GM19455 (cell line): ENCODE results near the gene MYO3B.
"Not testable (repeated sequence)": the region's sequence is repeated elsewhere in the genome, so short reads cannot be mapped to it uniquely, and the experiment has no call there.

ENCODE experiments used
- ATAC-seq: cut with Tn5 transposase; IDR thresholded peaks from one replicate; pipeline ENCODE4 v1.9.1; 2021; ENCODE audit not compliant: unreplicated experiment

Gene MYO3B

DNA sequence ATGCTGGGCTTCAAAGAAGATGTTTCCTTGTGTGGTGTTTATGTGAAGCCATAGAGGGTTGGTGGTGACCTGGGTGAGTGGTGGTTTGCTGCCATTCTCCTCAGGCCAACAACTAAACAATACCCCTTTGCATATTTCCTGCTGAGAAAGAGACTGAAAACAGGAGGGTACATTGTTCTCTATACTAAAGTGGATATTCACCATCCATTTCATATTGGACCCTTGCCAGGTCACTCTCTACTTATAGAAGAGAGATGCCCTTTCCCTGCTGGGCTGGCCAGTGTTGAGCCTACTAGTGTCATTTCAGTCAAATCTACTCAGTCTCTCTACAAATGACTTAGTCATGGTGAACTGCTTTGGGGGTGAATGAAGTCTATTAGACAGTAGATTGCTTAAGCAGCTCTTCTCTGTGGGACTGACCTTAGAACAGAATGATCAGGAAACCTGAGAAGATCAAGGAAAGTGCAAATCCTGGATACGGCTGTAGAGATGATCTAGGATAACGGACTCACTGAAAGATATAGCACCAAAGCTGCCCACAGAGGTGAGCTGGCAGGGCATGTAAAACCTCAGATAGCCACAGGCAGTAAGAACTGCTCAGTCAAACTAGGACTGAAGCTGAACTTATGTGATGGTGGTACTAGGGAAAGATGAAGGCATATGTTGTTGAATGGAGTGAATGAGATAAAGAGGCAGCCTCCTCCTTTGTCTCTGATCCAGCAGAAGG lies 154.9 kb downstream of the MYO3B start:
- no peak for ATAC-seq

DNA sequence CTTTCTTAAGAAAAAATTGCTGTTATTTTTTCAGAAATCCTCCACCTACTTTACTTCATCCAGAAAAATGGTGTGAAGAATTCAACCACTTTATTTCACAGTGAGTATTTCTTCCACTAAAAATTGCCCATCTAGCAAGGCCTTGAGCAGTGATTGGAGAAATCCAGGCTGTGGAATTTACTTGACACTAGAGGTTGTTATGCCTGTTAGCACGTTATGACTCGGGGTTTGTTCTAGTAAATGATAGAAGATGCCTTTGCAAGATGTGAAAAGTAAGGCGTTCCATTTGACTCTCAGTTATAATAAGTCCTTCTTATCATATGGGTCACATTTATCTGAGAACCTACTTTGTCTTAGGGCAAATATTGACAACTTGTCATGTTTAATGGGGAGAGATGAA lies 157.4 kb downstream of the MYO3B start:
- ATAC-seq = no peak

DNA sequence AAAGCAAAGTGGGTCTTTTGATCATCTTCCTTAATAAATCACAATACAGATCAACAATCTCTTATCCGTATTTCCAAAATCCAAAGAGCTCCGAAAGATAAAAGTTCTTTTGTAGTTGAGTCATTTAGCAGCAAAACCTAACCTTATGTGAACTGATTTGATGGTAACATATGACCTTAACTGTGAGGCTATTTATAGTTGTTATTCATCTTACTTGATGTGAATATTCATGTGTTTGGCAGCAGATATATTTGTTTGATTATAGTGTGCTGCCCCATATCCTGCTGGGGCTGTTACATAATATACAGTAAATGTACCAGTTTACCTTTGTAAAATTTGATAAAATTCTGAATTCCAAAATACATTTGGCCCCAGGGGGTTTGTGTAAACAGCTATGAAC lies 158.5 kb downstream of the MYO3B start:
- ATAC-seq = no peak

DNA sequence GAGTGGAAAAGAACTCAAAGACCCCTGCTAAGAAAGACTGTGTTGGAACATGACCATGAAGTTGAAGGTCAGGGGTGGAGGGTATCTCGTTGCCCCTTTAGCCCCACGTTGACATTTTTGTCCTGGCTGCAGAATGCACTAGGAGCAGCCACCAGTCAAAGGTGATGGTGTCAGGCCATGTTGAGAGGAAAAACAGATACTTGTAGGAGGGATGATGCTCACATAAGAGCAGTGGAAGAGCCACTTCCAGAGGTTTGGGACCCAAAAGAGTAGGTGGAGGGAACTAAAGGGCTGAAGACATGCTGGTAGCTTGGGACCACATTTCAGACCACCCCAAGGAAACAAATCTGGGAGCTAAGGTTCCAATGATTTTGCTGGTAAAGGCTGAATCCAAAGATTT lies 159.0 kb downstream of the MYO3B start:
- ATAC-seq = no peak

DNA sequence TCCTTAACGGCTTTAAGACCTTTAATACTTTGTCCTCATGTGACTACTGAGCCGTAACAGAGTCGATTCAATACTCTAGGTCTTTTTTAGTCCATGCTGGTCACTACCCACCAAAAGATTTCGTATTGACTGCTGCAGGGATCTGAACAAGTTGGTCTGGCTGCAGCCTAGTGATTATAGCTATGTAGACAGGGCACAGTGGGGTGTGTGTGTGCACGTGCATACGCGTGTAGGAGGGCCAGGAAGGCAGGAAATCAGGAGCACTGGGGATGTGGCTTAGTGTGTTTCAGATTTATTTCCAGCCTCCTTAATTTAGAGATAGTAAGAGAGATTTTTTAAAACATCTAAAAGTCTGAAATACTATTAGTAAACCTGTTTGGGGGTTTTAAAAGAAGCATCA lies 161.4 kb downstream of the MYO3B start:
- no peak for ATAC-seq

DNA sequence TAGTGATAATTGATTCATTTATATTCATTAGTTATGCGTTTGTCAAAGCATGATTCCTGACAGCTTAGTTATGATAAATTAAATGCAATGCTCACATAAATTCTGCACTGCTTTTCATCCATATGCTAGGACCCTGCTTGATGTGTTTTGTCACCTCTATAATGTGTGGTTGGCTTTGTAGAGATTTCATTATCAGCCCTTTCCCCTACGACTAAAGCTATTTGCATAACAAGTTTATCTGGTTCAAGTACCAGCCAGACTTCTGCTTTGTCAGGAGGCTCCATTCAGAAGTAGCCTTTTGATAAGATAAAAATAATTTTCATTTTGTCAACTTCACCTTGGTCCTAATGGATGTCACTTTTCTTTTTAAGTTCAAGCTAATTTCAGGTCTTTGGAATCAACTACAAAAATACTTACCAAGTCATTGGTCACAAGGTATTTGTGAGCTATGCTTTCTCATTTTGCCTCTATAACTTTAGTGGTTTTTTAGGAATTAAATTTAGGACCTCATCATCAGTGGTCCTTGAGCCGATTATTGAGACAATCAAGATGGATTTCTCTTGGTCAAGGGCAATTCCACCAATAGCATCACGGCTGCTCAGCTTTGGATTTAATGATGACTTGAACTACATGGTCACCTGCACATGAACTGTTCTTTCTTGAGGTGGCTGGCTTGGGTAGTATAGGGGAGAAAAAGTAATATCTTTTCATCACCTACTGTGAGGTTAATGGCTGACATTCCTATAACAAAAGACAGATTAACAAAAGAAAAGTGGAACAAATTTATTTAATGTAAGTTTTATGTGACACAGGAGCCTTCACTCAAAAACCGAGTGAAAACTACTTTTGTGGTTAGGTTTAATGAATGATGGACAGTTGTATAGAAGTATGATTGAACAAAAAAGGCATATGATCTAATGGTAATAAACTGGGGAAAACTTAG lies 162.1 kb downstream of the MYO3B start:
- no peak for ATAC-seq

DNA sequence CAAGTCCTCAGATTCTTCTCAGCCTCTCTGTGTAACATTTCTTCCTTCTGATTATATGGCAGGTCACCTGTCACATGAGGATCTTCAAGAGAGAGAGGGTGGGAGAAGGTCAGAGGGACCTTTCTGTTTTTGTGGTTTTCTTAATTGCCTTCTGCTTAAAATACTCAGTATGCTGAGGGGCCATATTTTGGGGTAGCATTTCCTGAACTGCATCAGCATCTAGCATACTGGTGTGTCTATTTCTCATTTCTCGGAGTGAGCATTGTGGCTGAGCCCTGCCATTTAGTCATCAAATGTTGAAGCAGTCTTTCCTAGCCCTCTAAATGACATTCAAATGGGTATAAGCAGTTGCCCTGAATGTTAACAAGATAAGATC lies 162.7 kb downstream of the MYO3B start:
- ATAC-seq = no peak

DNA sequence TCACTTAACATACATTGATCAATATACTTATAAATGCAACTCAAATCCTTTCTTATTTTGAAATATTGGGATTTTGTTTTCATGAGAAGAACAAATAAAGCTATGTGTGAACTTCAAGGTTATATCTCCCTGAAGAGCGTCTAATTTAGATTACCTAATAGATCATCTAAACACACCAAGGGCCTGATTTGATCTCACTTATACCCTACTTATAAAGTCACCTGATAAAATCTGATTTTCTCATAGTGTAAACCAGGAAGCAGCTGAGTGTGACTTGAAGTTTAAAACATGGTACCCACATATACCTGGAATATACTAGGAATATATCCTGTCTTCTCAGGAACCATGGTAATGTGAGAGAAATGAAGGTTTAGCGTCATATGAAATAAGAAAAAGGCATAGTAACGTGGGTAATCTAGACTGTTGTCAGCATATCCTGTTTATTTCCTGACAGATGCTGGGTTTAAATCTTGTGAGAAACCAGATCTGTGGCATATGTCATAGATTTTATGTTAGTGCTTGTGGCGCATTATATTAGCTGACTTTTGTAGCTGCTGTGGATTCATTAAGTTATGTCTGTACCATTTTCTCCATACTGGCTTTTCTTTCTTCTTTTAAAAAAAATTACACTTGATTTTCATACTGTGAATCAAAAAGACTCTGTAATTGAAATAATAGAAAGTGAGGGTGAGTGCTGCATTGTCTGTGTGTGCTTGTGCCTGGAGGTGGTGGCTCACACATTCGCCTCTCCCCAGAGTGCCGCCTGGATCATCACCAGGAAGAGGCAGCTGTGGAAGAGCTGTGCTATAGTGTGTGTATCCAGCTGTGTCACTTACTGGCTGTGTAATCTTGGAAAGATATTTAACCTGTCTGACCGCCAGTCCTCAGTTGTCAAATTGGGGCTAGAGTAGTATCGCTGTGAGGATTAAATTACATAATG lies 164.0 kb downstream of the MYO3B start:
- no peak for ATAC-seq

DNA sequence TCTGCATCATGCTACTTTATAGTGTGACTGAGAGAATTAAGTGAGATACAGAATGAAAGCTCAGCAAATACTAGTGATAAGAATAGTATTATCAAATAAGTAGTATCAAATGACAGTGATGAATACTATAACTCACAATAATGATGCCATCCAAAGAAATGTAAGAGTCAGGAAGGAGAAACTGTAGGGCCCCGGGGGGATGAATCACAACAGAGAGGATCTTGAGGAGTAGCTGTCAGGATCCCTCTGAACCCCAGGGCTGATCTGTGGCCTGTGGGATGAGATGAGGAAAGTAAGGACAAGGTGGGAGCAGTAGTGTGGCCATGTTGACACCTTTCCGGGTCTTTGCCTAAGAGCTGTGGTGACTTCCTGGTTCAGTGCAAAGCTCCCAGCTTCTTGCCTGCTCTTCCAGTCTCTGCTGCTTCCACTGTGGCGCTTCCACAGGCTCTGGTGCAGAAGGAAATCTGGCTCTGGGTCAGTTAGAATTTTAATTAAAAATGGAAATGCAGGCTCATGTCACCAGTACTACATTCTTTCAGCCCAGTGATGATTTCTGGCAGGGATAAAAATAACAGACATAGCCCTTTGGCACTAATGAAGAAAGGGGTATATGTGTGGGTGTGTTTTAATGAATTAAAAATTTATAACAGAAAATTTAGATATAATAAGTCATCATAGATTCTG lies 166.9 kb downstream of the MYO3B start:
- ATAC-seq = no peak

DNA sequence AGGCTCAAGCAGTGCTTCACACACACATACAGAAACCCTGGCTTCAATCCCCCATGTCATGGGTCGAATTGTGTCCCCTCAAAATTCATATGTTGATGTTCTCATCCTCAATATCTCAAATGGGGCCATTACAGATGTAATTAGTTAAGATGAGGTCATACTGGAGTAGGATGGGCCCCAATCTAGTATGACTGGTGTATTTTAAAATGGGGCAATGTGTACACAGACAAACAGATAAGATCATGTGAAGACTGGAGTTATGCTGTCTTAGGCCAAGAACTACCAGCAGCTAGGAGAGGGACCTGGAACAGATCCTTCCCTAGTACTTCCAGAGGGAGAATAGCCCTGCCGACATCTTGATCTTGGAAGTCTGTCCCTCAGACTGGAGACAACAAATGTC lies 167.7 kb downstream of the MYO3B start:
- no peak for ATAC-seq

DNA sequence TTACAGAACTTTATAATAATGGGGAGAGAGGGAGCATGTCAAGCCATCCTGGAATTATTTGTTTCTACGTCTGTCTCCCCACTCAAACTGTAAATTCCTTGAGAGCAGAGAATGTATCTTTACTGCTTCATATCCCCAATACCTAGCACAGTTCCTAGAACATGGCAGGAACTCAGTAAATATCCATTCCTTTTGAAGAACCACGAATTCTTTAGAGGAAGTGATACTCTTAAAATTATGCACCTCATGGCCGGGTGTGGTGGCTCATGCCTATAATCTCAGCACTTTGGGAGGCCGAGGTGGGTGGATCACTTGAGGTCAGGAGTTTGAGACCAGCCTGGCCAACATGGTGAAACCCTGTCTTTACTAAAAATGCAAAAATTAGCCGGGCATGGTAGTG lies 171.3 kb downstream of the MYO3B start:
- not testable (repeated sequence) for ATAC-seq

DNA sequence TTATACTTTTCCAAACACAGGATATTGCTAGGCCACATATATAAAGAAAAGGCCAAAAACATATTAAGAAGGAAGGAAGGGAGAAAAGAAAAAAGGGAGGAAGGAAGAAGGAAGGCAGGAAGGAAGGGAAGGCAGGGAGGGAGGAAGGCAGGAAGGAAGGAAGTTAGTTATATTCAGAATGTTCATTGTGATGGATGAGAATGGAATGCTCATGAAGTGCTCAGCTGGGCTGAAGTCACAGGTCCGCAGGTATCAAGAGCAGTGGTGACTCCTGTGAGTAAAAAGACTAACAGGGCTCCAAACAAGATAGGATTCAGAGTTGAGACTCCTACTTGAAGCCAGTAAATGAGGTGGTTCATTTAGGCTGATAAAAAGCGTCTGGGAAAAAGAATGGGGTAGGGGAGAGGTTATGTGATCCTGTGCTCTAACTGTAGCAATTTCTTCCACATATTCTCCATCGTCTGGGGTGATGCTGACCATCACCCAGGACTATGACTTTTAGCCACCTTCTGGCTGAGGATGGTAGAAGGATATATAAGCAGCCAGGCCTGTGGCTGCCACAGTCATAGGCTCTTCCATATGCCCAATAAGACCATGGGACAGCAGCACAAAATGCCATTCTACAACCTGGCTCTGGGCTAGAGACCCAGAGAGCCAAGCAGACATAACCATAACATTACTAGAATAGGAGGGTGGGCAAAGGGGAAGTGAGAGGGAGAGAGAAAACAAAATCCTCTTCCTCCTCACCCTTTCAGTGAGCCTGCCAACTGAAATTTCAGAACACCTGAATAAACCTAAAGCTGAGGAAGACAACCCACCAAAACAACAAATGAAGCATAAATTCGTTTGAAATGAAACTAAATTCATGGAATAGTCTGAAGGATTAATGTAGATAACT lies 173.2 kb downstream of the MYO3B start:
- ATAC-seq = no peak

DNA sequence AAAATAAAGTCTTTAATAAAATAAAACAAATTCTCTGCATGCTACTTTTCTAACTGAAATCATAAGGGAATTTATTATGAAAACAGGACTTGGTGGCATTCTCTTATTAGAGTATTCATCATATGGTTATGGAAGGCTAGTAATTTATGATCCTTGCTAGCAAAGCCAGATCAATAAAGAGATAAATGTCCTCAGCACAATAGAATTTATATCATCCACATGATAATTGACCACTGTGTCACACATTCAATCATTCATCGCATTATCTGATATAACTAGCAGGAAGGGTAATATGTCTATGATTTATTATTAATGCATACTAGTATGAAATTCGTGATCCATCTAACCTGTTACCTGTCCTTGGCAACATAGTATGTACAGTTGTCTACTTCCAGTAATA lies 175.8 kb downstream of the MYO3B start:
- no peak for ATAC-seq

DNA sequence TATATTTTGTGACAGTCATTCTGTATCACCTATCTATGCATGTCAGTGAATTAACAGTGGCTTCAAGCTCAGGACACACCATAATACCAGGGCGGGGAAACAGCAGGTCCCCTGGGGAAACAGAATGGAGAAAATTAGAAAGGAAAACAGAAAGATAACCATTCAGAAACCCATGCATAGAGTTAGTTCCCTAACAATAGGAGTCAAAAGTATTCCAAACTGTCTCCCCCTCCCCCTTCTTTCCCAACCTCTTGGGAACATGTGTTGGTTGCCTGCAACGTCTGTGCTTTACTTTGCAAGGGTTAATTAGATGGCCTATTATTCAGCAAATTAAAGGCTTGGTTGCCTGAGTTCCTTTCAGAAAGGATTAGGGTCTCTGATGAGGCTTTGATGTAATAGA lies 176.4 kb downstream of the MYO3B start:
- no peak for ATAC-seq

DNA sequence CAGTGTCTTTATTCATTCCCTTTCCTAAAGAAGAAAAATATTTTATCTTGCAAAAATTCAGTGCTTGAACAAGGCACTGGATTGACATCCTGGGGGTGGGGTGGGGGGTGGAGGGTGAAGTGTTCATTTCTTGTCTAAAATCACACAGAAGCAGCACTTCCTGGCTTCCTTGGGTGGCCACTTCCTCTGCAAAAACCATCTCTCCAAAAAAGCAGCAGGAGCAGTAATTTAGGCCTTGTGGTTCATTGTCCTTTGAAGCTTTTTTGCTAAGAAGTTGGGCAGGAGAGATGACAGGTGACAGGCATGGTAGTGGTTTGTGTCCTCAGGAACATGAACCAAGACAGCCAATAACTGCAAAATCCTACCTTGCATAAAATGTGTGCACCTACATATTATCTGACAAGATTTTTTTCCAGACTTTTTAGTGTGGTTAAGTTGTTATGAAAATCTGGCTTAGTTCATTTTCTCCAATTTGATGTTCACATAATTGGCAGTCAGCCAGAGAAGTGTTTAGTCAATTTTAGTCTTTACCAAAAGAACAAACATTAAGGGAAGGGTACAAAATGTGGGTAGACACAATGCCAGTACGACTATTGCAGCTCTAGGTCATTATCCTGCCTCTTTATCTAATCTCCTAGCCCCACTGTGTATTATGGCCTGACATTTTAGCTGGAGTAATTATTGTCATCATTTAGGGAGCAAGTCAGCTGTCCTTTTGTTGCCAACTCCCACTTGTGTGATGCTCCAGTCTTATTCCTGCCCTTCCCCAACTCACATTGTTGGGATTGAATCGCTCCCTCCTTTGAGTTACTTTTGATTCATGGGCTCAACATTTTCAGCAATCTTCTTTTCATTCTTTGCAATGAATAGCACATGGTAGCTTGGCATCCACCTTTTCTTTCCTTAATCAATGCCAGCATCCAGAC lies 177.2 kb downstream of the MYO3B start:
- no peak for ATAC-seq

DNA sequence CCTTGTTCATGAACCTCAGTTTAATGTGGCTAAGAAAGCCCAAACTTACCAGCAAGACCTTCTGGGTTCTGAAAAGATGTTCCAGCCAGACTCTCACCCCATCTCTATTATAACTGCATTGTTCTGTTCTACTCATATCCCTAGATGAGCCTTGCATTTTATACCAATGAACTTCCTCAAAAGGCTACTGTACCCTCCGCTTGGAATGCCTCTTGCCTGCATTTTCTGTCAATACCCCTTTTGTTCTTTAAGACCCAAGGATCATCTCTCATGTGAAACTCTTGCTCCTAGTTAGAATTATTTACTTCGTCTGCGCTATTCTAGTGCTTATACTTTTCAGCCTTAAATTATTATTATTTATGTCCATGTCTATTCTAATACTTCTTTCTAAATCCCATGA lies 181.5 kb downstream of the MYO3B start:
- ATAC-seq = no peak

DNA sequence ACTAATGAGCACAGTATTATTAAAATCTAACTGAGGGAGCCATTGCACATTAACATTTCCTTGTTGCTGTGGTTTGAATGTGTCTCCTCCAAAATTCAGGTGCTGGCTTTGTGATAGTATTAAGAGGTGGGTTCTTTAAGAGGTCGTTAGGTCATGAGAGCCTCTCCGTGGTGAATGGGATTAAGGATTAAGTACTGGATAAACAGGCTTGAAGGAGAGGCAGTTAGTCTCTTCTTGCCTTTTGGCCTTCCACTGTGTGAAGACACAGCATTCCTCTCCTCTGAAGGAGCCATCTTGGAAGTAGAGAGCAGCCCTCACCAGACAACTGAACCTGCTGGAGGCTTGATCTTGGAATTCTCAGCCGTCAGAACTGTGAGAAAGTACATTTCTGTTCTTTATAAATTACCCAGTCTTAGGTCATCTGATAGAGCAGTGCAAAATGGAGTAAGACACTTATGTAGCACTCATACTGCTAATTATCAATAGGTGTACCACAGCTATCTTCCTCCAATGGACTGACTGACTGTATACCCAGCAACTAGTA lies 182.7 kb downstream of the MYO3B start:
- no peak for ATAC-seq
